Immature natural killer cell (primary cell): ENCODE measurements around the gene SLIT3. TPM values are rescaled to one million over a fixed set of nuclear protein-coding genes. Genes with fewer than 3 reads are reported as not detected.

Experiments
- DNase-seq, 3 donors: peaks; one replicate each; pipeline ENCODE4 v3.0.0; 2022; ENCODE audit warnings: mixed read lengths in 1 of 3
- H3K27ac Mint-ChIP-seq, 6 donors: one replicate each; pipeline ENCODE4 v1.8.0; 2020; ENCODE audit warnings: mixed read lengths in 6 of 6, mild to moderate bottlenecking in 5 of 6, inconsistent platforms in 4 of 6, moderate library complexity in 3 of 6
- H3K27me3 Mint-ChIP-seq, 3 donors: one replicate each; pipeline ENCODE4 v1.8.0; 2020 to 2021; ENCODE audit warnings: low read depth in 3 of 3, mild to moderate bottlenecking in 3 of 3, mixed read lengths in 3 of 3, moderate library complexity in 3 of 3, inconsistent platforms in 1 of 3
- H3K36me3 Mint-ChIP-seq, 3 donors: one replicate each; pipeline ENCODE4 v1.8.0; 2020; ENCODE audit warnings: mixed read lengths in 3 of 3, inconsistent platforms in 2 of 3, mild to moderate bottlenecking in 2 of 3
- H3K4me1 Mint-ChIP-seq, 2 donors: one replicate each; pipeline ENCODE4 v1.8.0; 2020; ENCODE audit warnings: inconsistent platforms in 2 of 2, mild to moderate bottlenecking in 2 of 2, mixed read lengths in 2 of 2, moderate library complexity in 1 of 2
- H3K4me3 Mint-ChIP-seq, 5 donors: one replicate each; pipeline ENCODE4 v1.8.0; 2020; ENCODE audit warnings: mild to moderate bottlenecking in 5 of 5, mixed read lengths in 5 of 5, inconsistent platforms in 3 of 5, moderate library complexity in 3 of 5
- H3K9me3 Mint-ChIP-seq, 6 donors: one replicate each; pipeline ENCODE4 v1.8.0; 2020; ENCODE audit warnings: mild to moderate bottlenecking in 6 of 6, mixed read lengths in 6 of 6, inconsistent platforms in 4 of 6, moderate library complexity in 3 of 6
- polyA plus RNA-seq, 3 donors: library from polyadenylated mRNA; unstranded; fragments of 300-500 nt; fragmentation: Illumina TruSeq; gene quantifications; one replicate each; pipeline ENCODE4 v1.2.3, GENCODE V29; 2021

SLIT3 gene
- polyA plus RNA-seq, 3 donors from 2014 or later, result 0.47 to 0.90 TPM; not detected in 1

- Mint-ChIP-seq H3K27me3 (peaks cover 0 to 5% (median 0%) of the 10 kb centered on the region in 3 donors), H3K36me3 (no peaks in the 10 kb centered on the region), H3K9me3 (peaks cover 0 to 2% (median 0%) of the 10 kb centered on the region in 6 donors), H3K4me3 (no peak overlapping the region), H3K4me1 (no peaks in the 10 kb centered on the region), H3K27ac (no peak overlapping the region)
- no peak for DNase-seq
Measured at GRCh38 chr5:169084775-169085174, 216.2 kb downstream of the SLIT3 start.

DNA sequence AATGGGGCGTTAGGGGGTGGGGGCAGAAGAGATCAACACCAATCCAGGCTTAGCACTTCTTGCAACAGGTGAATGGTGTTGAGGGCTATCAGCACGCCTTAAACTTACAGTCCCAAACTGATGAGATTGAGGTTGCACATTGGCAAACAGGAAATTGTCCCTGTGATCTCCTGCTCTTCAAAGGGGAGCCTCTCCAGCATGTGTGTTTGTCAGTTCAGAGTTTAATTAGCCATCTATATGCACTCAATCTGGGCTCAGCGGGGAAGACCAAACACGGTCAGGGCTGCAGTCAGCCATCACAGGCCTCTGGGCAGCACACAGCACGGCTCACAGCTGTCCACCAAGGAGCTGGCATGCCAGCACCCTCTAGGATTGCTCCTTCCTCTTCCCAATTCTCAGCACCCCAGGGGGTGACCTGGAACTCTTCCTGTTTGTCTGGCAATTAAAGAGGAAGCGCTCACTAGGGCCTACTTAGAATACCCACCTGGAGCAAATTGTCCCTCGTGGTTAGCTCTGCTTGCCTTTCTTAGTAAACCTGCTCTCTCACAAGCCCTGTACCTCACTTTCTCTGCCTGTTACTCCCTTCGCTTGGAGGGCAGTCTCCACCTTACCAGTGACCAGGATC, 217.4 kb downstream of the SLIT3 start:
- DNase-seq, result no peak
- Mint-ChIP-seq H3K4me3 (no peak overlapping the region), H3K9me3 (peaks cover 0 to 2% (median 0%) of the 10 kb centered on the region in 6 donors), H3K27me3 (peaks cover 0 to 2% (median 0%) of the 10 kb centered on the region in 3 donors), H3K4me1 (no peaks in the 10 kb centered on the region), H3K27ac (no peak overlapping the region), H3K36me3 (no peaks in the 10 kb centered on the region)

- Mint-ChIP-seq H3K9me3 (peaks cover 0 to 1% (median 0%) of the 10 kb centered on the region in 6 donors), H3K4me1 (no peaks in the 10 kb centered on the region), H3K4me3 (no peak overlapping the region), H3K27me3 (peaks cover 0 to 6% (median 0%) of the 10 kb centered on the region in 3 donors), H3K27ac (no peak overlapping the region), H3K36me3 (no peaks in the 10 kb centered on the region)
- DNase-seq, result no peak
Measured at GRCh38 chr5:169081000-169081724, 219.8 kb downstream of the SLIT3 start.

GRCh38 chr5:169080448-169080911, 220.5 kb downstream of the SLIT3 start:
- Mint-ChIP-seq H3K36me3 (no peaks in the 10 kb centered on the region), H3K27ac (no peak overlapping the region)

DNA sequence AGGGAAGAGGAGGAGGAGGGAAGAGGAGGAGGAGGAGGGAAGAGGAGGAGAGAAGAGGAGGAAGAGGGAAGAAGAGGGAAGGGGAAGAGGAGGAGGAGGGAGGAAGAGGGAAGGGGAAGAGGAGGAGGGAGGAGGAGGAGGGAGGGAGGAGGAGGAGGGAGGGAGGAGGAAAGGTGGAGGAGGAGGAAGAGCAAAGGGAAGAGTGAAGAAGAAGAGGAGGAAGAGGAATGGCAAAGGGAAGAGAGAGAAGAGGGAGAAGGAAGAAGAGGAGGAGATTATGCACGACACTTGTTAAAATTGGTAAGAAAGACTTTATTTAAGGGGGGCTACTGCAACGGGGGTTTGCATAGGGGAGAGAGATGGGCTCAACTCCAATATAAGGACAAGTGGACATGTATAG, 221.2 kb downstream of the SLIT3 start:
- no peaks in the 10 kb centered on the region for H3K4me1 Mint-ChIP-seq
- no peak overlapping the region for H3K4me3 Mint-ChIP-seq
- DNase-seq, result no peak
- no peaks in the 10 kb centered on the region for H3K36me3 Mint-ChIP-seq
- H3K27ac Mint-ChIP-seq, result no peak overlapping the region
- peaks cover 0 to 5% (median 0%) of the 10 kb centered on the region in 3 donors for H3K27me3 Mint-ChIP-seq
- peaks cover 0 to 1% (median 0%) of the 10 kb centered on the region in 6 donors for H3K9me3 Mint-ChIP-seq

More at GRCh38 chr5:169080448-169080911, 220.5 kb downstream of the SLIT3 start:
- Mint-ChIP-seq H3K4me3 (no peak overlapping the region), H3K4me1 (no peaks in the 10 kb centered on the region), H3K9me3 (peaks cover 0 to 1% (median 0%) of the 10 kb centered on the region in 6 donors), H3K27me3 (peaks cover 0 to 6% (median 0%) of the 10 kb centered on the region in 3 donors)
- no peak for DNase-seq

- H3K36me3 Mint-ChIP-seq, result no peaks in the 10 kb centered on the region
Measured at GRCh38 chr5:169074839-169075238, 226.1 kb downstream of the SLIT3 start.

DNA sequence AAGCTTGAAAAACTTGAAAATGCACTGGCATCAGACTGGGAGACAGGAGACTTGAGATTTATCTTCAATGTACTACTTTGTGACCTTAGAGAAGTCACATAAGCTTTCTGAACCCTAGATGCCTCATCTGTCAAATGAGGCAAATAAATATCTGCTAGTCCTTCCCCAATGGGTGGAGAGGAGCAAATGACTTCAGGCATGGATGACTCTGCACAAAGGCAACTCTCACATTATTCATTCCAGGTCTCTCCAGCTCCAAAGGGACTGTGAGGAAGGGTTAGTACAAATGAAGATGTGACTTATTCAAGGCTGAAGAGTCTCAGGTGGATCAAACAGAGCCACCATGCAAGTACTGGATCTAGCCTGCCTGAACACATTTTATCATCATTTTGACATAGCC, 228.7 kb downstream of the SLIT3 start:
- Mint-ChIP-seq H3K27me3 (peaks cover 0 to 2% (median 2%) of the 10 kb centered on the region in 3 donors), H3K4me3 (no peak overlapping the region), H3K36me3 (no peaks in the 10 kb centered on the region), H3K9me3 (no peaks in the 10 kb centered on the region), H3K4me1 (no peaks in the 10 kb centered on the region), H3K27ac (no peak overlapping the region)
- no peak for DNase-seq

More at GRCh38 chr5:169074839-169075238, 226.1 kb downstream of the SLIT3 start:
- Mint-ChIP-seq H3K4me3 (no peak overlapping the region), H3K4me1 (no peaks in the 10 kb centered on the region), H3K27me3 (peaks cover 0 to 4% (median 2%) of the 10 kb centered on the region in 3 donors), H3K27ac (no peak overlapping the region), H3K9me3 (peaks cover 0 to 1% (median 0%) of the 10 kb centered on the region in 6 donors)
- no peak for DNase-seq

GRCh38 chr5:169070413-169070812, 230.5 kb downstream of the SLIT3 start:
- Mint-ChIP-seq H3K27me3 (peaks cover 0 to 5% (median 2%) of the 10 kb centered on the region in 3 donors), H3K27ac (no peak overlapping the region), H3K4me3 (no peak overlapping the region), H3K4me1 (no peaks in the 10 kb centered on the region), H3K9me3 (no peaks in the 10 kb centered on the region), H3K36me3 (no peaks in the 10 kb centered on the region)
- DNase-seq, result no peak

- no peaks in the 10 kb centered on the region for H3K36me3 Mint-ChIP-seq
- H3K9me3 Mint-ChIP-seq, result no peaks in the 10 kb centered on the region
- peaks cover 0 to 9% (median 2%) of the 10 kb centered on the region in 3 donors for H3K27me3 Mint-ChIP-seq
- H3K4me3 Mint-ChIP-seq, result no peak overlapping the region
- no peak for DNase-seq
- no peak overlapping the region for H3K27ac Mint-ChIP-seq
- H3K4me1 Mint-ChIP-seq, result no peaks in the 10 kb centered on the region
Measured at GRCh38 chr5:169067751-169068173, 233.2 kb downstream of the SLIT3 start.

DNA sequence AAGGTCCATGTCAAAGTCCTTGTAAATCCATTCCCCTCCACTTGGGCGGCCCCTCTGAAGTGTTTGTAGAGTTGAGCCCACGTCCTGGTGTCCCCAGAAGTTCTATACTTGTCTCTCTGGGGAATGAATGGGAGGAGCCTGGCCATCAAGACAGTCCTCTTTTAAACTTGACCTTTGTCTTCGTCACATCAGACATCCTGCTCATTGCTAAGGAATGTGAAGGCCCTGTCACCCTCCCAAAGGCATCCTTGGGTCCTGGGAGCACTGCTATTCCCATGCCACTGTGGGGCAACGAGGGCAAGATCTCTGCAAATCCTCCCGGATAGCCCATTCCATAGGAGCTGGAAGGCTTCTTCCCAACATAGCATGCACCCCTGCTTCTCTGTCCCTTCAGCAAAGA, 235.5 kb downstream of the SLIT3 start:
- no peak for DNase-seq
- Mint-ChIP-seq H3K4me3 (no peak overlapping the region), H3K9me3 (no peaks in the 10 kb centered on the region), H3K27me3 (peaks cover 0 to 14% (median 4%) of the 10 kb centered on the region in 3 donors), H3K36me3 (no peaks in the 10 kb centered on the region), H3K4me1 (no peaks in the 10 kb centered on the region), H3K27ac (no peak overlapping the region)

- no peak overlapping the region for H3K27ac Mint-ChIP-seq
- H3K27me3 Mint-ChIP-seq, result peaks cover 0 to 14% (median 6%) of the 10 kb centered on the region in 3 donors
- H3K9me3 Mint-ChIP-seq, result no peaks in the 10 kb centered on the region
- H3K36me3 Mint-ChIP-seq, result no peaks in the 10 kb centered on the region
- DNase-seq, result no peak
- no peak overlapping the region for H3K4me3 Mint-ChIP-seq
- H3K4me1 Mint-ChIP-seq, result no peaks in the 10 kb centered on the region
Measured at GRCh38 chr5:169064093-169064492, 236.8 kb downstream of the SLIT3 start.

DNA sequence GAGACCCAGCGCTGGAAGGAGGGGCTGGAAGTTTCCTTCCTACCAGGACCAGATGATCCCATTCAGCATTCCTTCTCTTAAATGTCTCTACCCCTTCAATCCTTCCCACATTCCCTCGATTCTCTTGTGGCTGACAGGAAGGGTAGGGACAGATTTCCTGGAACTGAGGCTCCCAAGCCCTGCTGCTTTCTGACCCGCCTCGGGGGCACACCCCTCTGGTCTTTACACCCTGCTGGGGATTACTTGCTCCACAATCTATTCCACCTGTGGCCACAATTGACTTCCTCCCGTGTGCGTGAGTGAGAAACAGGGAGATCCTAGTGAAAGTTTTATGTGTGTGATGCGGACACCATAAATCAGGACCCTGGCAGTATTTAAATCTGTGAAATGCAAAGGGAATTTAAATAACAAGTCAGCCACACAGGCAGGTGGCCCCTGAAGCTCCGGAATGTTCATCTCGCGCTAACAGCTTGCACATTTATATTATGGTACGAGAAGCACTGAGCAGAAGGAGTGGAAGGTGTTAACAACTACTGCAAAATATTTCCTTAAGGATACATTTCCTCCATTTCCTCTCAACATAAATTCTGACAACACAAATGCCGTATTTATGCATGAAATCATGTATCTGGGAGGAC, 237.5 kb downstream of the SLIT3 start:
- Mint-ChIP-seq H3K4me3 (no peak overlapping the region), H3K36me3 (no peaks in the 10 kb centered on the region), H3K27ac (no peak overlapping the region), H3K27me3 (peaks cover 0 to 14% (median 6%) of the 10 kb centered on the region in 3 donors), H3K4me1 (no peaks in the 10 kb centered on the region), H3K9me3 (no peaks in the 10 kb centered on the region)
- DNase-seq, result no peak

GRCh38 chr5:169062690-169063089, 238.2 kb downstream of the SLIT3 start:
- H3K4me3 Mint-ChIP-seq, result no peak overlapping the region
- H3K36me3 Mint-ChIP-seq, result no peaks in the 10 kb centered on the region
- H3K27me3 Mint-ChIP-seq, result peaks cover 0 to 14% (median 6%) of the 10 kb centered on the region in 3 donors
- H3K9me3 Mint-ChIP-seq, result no peaks in the 10 kb centered on the region
- no peak for DNase-seq
- no peaks in the 10 kb centered on the region for H3K4me1 Mint-ChIP-seq
- no peak overlapping the region for H3K27ac Mint-ChIP-seq

DNA sequence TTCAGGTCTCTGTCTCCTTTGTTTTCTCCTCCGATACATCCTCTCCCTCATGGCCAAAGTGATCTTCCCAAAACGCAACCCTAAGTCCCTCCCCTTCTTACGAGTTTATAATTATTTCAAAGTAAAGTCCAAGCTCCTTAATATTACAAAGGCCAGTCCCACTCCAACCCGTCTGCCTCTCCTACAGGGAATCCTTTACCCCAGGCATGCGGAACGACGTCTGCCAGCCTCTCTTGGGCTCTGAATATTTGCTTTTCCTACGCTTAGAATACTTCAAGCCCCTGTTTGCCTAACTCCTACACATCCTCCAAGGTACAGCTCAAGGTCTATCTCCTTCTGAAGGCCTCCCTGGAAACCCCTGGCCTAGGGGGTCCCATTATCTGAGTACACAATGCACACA, 246.4 kb downstream of the SLIT3 start:
- Mint-ChIP-seq H3K9me3 (no peaks in the 10 kb centered on the region), H3K4me3 (no peak overlapping the region), H3K36me3 (no peaks in the 10 kb centered on the region), H3K4me1 (no peaks in the 10 kb centered on the region), H3K27me3 (peaks cover 0 to 4% (median 2%) of the 10 kb centered on the region in 3 donors), H3K27ac (no peak overlapping the region)
- DNase-seq, result no peak
